ENCODE measurements around the gene LIMK2.

GRCh38 chr22:31260474-31260856 lies 48.4 kb downstream of the LIMK2 start:
- TF ChIP-seq CTCF (IDR thresholded peaks at IDR 0.05; ENCODE audit: low read depth, low read length, missing input control) (no peak), SP1 (IDR thresholded peaks at IDR 0.05) (no peak), RXRA (IDR thresholded peaks at IDR 0.05) (no peak), MAX (IDR thresholded peaks at IDR 0.05) (no peak), RAD21 (IDR thresholded peaks at IDR 0.05) (no peak), REST (IDR thresholded peaks at IDR 0.05) (no peak), JUND (IDR thresholded peaks at IDR 0.05) (no peak), GABPA (IDR thresholded peaks at IDR 0.05 in 1 of 2, conservative IDR thresholded peaks at IDR 0.05 in 1 of 2) (no peak), YY1 (IDR thresholded peaks at IDR 0.05) (no peak), EGR1 (IDR thresholded peaks at IDR 0.05; ENCODE audit: low read depth in 2 of 2) (no peak), HNF4G (IDR thresholded peaks at IDR 0.05) (no peak), ATF3 (IDR thresholded peaks at IDR 0.05) (no peak), TAF1 (conservative IDR thresholded peaks at IDR 0.05) (no peak)

Measured in liver (tissue), 3 donors.